Lower leg skin (tissue), 3 donors: ENCODE data around the gene PLD1.

Source experiments
- CTCF ChIP-seq, 3 donors: fragments of 450-650 bp; IDR thresholded peaks; one replicate each; pipeline ENCODE4 v1.5.1; 2016; ENCODE audit warnings: antibody characterized with exemption in 3 of 3, mild to moderate bottlenecking in 3 of 3, moderate library complexity in 2 of 3
- POLR2A ChIP-seq, 2 donors: fragments of 450-650 bp; IDR thresholded peaks; one replicate each; pipeline ENCODE4 v1.6.1; 2016 to 2017; ENCODE audit warnings: antibody characterized with exemption in 2 of 2, mild to moderate bottlenecking in 1 of 2, moderate library complexity in 1 of 2

DNA sequence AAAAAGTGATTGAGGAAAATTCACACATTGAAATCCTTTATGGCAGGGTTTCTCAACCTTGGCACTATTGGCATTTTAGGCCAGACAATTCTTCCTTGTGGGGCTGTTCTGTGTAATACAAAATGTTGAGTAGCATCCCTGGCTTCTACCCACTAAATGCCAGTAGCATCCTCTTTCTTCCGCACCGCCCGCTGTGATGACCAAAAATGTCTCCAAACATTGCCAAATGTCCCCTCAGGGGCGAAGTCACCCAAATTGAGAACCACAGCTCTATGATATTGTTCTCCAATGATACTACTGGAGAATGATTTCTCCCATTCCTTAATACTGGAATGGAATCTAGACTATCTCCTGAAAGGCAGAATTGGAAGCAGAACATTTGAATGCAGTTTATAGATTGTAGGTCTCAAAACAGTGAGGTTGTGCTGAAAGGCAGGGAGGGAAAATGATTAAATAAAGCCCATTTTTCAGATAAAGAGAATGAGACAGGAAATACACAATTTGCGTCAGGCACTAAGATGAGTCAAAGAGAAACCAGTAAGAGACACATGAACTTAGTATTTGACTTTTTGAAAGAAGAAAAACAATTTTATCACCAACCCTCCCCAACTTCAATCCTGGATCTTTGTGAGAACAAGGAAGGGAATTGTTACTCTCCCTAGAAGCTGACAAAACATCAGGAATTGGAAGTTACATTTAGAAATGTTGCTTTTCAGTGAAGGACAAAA lies 248.5 kb downstream of the PLD1 start:
- TF ChIP-seq POLR2A (IDR thresholded peaks at IDR 0.05) (no peak), CTCF (IDR thresholded peaks at IDR 0.05) (no peak)
